ENCODE measurements around the gene KCNH1. TPM values are rescaled to one million over a fixed set of nuclear protein-coding genes. Genes with fewer than 3 reads are reported as not detected.
A peak's percentile ranks its signal among the peaks of the same experiment; 100 is the strongest.

The KCNH1 gene
- total and polyA plus RNA-seq, 3 donors from 2014 or later = 1.5 to 4.2 (median 2.8) TPM

GRCh38 chr1:210646258-210646616, 487.7 kb downstream of the KCNH1 start:
- Histone ChIP-seq H3K27me3 (no peaks in the 10 kb centered on the region), H3K27ac (no peak overlapping the region), H3K9me3 (no peaks in the 10 kb centered on the region), H3K4me1 (peaks cover 4% of the 10 kb centered on the region), H3K36me3 (ENCODE audit: low read depth, missing control alignments) (no peaks in the 10 kb centered on the region), H3K4me3 (no peak overlapping the region)
- WGBS, 2 donors = 30 to 32% methylated on average over 2 of the region's 2 CpGs
- TF ChIP-seq POLR2A (IDR thresholded peaks at IDR 0.05) (no peak), CTCF (IDR thresholded peaks at IDR 0.05) (no peak)
- intact Hi-C loops (cut with DNase I; ENCODE audit: low total_unique reads) = no loop called here
- no peak for DNase-seq

GRCh38 chr1:210645582-210646257, 488.2 kb downstream of the KCNH1 start:
- no peak overlapping the region for H3K27ac ChIP-seq
- peak; percentile 29 for DNase-seq
- 67 to 68% methylated on average over 7 of the region's 7 CpGs for WGBS, 2 donors
- H3K27me3 ChIP-seq = no peaks in the 10 kb centered on the region
- intact Hi-C loops (cut with DNase I; ENCODE audit: low total_unique reads) = no loop called here
- TF ChIP-seq POLR2A (IDR thresholded peaks at IDR 0.05) = no peak
- no peak for TF ChIP-seq CTCF (IDR thresholded peaks at IDR 0.05)
- H3K9me3 ChIP-seq = no peaks in the 10 kb centered on the region
- H3K36me3 ChIP-seq (ENCODE audit: low read depth, missing control alignments) = no peaks in the 10 kb centered on the region
- H3K4me3 ChIP-seq = no peak overlapping the region
- peaks cover 4% of the 10 kb centered on the region for H3K4me1 ChIP-seq

- TF ChIP-seq CTCF (IDR thresholded peaks at IDR 0.05) = no peak
- no peak for TF ChIP-seq POLR2A (IDR thresholded peaks at IDR 0.05)
- H3K27ac ChIP-seq = no peak overlapping the region
- no peaks in the 10 kb centered on the region for H3K36me3 ChIP-seq (ENCODE audit: low read depth, missing control alignments)
- peaks cover 4% of the 10 kb centered on the region for H3K4me1 ChIP-seq
- WGBS, 2 donors = 88 to 93% methylated on average over 5 of the region's 5 CpGs
- no peaks in the 10 kb centered on the region for H3K27me3 ChIP-seq
- no peak for DNase-seq
- no peaks in the 10 kb centered on the region for H3K9me3 ChIP-seq
- no peak overlapping the region for H3K4me3 ChIP-seq
- intact Hi-C loops (cut with DNase I; ENCODE audit: low total_unique reads) = no loop called here
Measured at GRCh38 chr1:210641582-210641981, 492.4 kb downstream of the KCNH1 start.

GRCh38 chr1:210635108-210635507, 498.8 kb downstream of the KCNH1 start:
- no peaks in the 10 kb centered on the region for H3K36me3 ChIP-seq (ENCODE audit: low read depth, missing control alignments)
- TF ChIP-seq POLR2A (IDR thresholded peaks at IDR 0.05) = no peak
- no peak for TF ChIP-seq CTCF (IDR thresholded peaks at IDR 0.05)
- H3K4me3 ChIP-seq = no peak overlapping the region
- H3K27ac ChIP-seq = no peak overlapping the region
- WGBS, 2 donors = 91 to 92% methylated on average over 2 of the region's 2 CpGs
- no peaks in the 10 kb centered on the region for H3K4me1 ChIP-seq
- no peaks in the 10 kb centered on the region for H3K27me3 ChIP-seq
- H3K9me3 ChIP-seq = no peaks in the 10 kb centered on the region
- intact Hi-C loops (cut with DNase I; ENCODE audit: low total_unique reads) = no loop called here
- no peak for DNase-seq

GRCh38 chr1:210633636-210634035, 500.3 kb downstream of the KCNH1 start:
- WGBS, 2 donors = 85 to 94% methylated on average over 6 of the region's 6 CpGs
- Histone ChIP-seq H3K27ac (no peak overlapping the region), H3K27me3 (no peaks in the 10 kb centered on the region), H3K4me3 (no peak overlapping the region), H3K4me1 (no peaks in the 10 kb centered on the region), H3K9me3 (no peaks in the 10 kb centered on the region), H3K36me3 (ENCODE audit: low read depth, missing control alignments) (no peaks in the 10 kb centered on the region)
- TF ChIP-seq POLR2A (IDR thresholded peaks at IDR 0.05) (no peak), CTCF (IDR thresholded peaks at IDR 0.05) (no peak)
- intact Hi-C loops (cut with DNase I; ENCODE audit: low total_unique reads) = no loop called here
- no peak for DNase-seq

Measured in testis (tissue), 3 donors.